Neural progenitor cell (in vitro differentiated cells): ENCODE data around the gene PRKAR2A.

Experiments
- EZH2 ChIP-seq: fragments of 200-600 bp; sonication (generic); IDR thresholded peaks from 2 replicates; pipeline ENCODE4 v1.6.1; 2017; ENCODE audit warnings: antibody characterized with exemption, mild to moderate bottlenecking, moderate library complexity
- EZH2phosphoT487 ChIP-seq: fragments of 200-600 bp; sonication (generic); IDR thresholded peaks from 2 replicates; pipeline ENCODE4 v1.6.1; 2017; ENCODE audit warnings: antibody characterized with exemption
- TF ChIP-seq, protein P1 (sequence below): fragments of 200-600 bp; sonication (generic); IDR thresholded peaks from 2 replicates; pipeline ENCODE4 v1.5.1; 2017; ENCODE audit warnings: antibody characterized with exemption, mild to moderate bottlenecking

DNA sequence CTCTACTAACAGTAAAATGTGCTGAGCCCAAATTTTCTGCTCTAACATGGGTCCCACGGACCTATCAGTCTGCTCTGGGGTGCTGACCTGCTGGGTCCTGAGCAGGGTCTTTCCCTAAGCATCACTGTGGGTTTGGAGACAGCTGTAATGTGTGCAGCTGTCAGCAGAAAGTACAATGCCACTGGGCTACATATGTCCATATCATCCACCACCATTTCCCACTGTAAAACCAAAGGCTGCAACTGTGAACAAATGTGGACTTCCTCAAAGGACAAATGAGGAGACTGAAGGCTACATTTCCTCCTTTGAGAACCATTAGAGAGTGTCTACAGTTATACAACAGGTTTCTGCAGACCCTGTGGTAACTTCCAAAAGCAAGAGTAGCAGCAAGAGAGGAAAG is 96.8 kb downstream of the PRKAR2A start:
- TF ChIP-seq, protein P1, sequence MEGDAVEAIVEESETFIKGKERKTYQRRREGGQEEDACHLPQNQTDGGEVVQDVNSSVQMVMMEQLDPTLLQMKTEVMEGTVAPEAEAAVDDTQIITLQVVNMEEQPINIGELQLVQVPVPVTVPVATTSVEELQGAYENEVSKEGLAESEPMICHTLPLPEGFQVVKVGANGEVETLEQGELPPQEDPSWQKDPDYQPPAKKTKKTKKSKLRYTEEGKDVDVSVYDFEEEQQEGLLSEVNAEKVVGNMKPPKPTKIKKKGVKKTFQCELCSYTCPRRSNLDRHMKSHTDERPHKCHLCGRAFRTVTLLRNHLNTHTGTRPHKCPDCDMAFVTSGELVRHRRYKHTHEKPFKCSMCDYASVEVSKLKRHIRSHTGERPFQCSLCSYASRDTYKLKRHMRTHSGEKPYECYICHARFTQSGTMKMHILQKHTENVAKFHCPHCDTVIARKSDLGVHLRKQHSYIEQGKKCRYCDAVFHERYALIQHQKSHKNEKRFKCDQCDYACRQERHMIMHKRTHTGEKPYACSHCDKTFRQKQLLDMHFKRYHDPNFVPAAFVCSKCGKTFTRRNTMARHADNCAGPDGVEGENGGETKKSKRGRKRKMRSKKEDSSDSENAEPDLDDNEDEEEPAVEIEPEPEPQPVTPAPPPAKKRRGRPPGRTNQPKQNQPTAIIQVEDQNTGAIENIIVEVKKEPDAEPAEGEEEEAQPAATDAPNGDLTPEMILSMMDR: no peak
- no peak for TF ChIP-seq EZH2
- TF ChIP-seq EZH2phosphoT487: no peak
